ENCODE measurements around the gene PTPRK.

Gene PTPRK

GRCh38 chr6:128508588-128509296 is 11.7 kb downstream of the PTPRK start:
- TF ChIP-seq USF1 (IDR thresholded peaks at IDR 0.05) (no peak), CREB1 (IDR thresholded peaks at IDR 0.05; ENCODE audit: low read depth) (no peak)

DNA sequence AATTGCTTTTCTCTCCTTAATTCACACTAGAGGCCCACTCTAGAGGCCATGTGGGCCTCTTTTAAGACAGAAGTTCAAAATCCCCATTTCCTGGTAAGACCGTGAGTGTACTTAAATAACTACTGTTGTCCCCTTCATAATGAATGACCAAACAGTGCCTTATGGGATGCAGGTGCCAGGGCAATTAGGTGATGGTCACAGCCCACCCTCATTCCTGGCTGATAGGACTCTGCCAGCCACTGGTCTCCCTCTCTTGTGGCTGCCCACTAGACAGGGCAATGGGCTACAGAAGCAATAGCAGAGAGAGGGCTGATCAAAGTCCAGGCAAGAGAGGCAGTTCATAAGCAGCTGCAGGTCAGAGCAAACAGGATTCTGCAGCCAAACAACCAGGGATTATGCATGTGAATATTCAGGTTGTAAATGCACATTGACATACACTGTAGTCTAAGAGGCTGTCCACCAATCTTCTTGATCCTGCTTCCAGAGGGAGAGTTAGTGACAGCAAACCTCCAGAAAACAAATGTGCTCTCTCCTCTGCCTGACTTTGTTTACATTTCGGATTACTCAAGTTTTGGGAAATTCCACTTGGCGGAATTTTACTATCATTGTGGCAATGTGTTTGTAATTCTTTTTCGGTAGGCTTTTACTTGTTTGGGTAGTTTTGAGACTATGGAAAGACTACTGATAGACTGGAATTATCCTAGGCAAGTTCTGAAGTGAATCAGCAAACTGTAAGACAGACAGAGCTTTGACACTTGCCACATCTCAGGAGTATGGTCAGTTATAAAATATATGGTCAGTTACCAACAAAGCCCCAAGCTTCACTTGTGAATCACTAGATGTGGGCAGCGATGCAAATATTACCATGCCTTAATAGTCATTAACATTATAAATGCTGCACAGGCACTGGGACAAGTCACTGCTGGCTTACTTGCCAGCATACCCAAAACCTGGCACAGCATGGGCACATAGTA is 12.8 kb downstream of the PTPRK start:
- no peak for TF ChIP-seq EP300 (IDR thresholded peaks at IDR 0.05; ENCODE audit: borderline replicate concordance)

DNA sequence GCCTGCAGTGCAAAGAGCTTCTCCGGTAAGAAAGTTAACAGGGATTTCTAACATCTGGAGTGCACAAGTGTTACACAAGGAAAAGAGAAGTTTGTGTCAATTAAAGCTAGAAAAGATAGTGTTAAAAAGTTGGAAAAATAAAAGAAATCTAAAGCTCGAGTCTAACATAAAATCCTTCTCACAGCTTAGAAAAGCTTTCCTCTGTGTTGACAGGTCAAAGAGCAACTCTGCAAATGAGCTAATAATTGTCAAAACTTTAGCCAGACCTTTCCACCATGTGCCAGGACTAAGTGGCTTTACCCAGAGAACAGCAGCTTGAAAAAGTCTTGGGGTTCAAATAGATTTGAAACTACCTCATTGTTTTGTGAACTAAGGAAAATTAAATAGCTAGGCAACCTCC is 14.8 kb downstream of the PTPRK start:
- TF ChIP-seq MAX (IDR thresholded peaks at IDR 0.05), result no peak

GRCh38 chr6:128504003-128504654 is 16.3 kb downstream of the PTPRK start:
- no peak for TF ChIP-seq EGR1 (IDR thresholded peaks at IDR 0.05)
- no peak for TF ChIP-seq RAD21 (IDR thresholded peaks at IDR 0.05; ENCODE audit: low read depth)
- TF ChIP-seq MAX (IDR thresholded peaks at IDR 0.05), result no peak
- TF ChIP-seq FOXM1 (IDR thresholded peaks at IDR 0.05; ENCODE audit: borderline replicate concordance, low read depth), result no peak
- no peak for TF ChIP-seq TCF12 (IDR thresholded peaks at IDR 0.05; ENCODE audit: low read depth)
- TF ChIP-seq CEBPB (IDR thresholded peaks at IDR 0.05), result no peak
- no peak for TF ChIP-seq ZBTB7A (IDR thresholded peaks at IDR 0.05; ENCODE audit: low read depth)
- no peak for TF ChIP-seq TEAD4 (IDR thresholded peaks at IDR 0.05)
- TF ChIP-seq, protein P1, sequence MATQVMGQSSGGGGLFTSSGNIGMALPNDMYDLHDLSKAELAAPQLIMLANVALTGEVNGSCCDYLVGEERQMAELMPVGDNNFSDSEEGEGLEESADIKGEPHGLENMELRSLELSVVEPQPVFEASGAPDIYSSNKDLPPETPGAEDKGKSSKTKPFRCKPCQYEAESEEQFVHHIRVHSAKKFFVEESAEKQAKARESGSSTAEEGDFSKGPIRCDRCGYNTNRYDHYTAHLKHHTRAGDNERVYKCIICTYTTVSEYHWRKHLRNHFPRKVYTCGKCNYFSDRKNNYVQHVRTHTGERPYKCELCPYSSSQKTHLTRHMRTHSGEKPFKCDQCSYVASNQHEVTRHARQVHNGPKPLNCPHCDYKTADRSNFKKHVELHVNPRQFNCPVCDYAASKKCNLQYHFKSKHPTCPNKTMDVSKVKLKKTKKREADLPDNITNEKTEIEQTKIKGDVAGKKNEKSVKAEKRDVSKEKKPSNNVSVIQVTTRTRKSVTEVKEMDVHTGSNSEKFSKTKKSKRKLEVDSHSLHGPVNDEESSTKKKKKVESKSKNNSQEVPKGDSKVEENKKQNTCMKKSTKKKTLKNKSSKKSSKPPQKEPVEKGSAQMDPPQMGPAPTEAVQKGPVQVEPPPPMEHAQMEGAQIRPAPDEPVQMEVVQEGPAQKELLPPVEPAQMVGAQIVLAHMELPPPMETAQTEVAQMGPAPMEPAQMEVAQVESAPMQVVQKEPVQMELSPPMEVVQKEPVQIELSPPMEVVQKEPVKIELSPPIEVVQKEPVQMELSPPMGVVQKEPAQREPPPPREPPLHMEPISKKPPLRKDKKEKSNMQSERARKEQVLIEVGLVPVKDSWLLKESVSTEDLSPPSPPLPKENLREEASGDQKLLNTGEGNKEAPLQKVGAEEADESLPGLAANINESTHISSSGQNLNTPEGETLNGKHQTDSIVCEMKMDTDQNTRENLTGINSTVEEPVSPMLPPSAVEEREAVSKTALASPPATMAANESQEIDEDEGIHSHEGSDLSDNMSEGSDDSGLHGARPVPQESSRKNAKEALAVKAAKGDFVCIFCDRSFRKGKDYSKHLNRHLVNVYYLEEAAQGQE (IDR thresholded peaks at IDR 0.05; ENCODE audit: low read depth), result no peak
- no peak for TF ChIP-seq TAF1 (IDR thresholded peaks at IDR 0.05; ENCODE audit: low read depth)
- TF ChIP-seq NFIC (IDR thresholded peaks at IDR 0.05), result no peak
- no peak for TF ChIP-seq CREB1 (IDR thresholded peaks at IDR 0.05; ENCODE audit: low read depth)
- no peak for TF ChIP-seq EP300 (IDR thresholded peaks at IDR 0.05; ENCODE audit: borderline replicate concordance)
- TF ChIP-seq YY1 (IDR thresholded peaks at IDR 0.05; ENCODE audit: low read depth), result no peak
- TF ChIP-seq USF1 (IDR thresholded peaks at IDR 0.05), result no peak

GRCh38 chr6:128500749-128501600 is 19.4 kb downstream of the PTPRK start:
- TF ChIP-seq NFIC (IDR thresholded peaks at IDR 0.05) (no peak), EP300 (IDR thresholded peaks at IDR 0.05; ENCODE audit: borderline replicate concordance) (no peak), TEAD4 (IDR thresholded peaks at IDR 0.05) (no peak)

GRCh38 chr6:128500014-128500413 is 20.4 kb downstream of the PTPRK start:
- TF ChIP-seq TAF1 (IDR thresholded peaks at IDR 0.05; ENCODE audit: low read depth), result no peak
- no peak for TF ChIP-seq EGR1 (IDR thresholded peaks at IDR 0.05)
- TF ChIP-seq TEAD4 (IDR thresholded peaks at IDR 0.05), result no peak
- no peak for TF ChIP-seq USF1 (IDR thresholded peaks at IDR 0.05)
- TF ChIP-seq RAD21 (IDR thresholded peaks at IDR 0.05; ENCODE audit: low read depth), result no peak
- no peak for TF ChIP-seq EP300 (IDR thresholded peaks at IDR 0.05; ENCODE audit: borderline replicate concordance)
- no peak for TF ChIP-seq ZBTB7A (IDR thresholded peaks at IDR 0.05; ENCODE audit: low read depth)
- no peak for TF ChIP-seq NFIC (IDR thresholded peaks at IDR 0.05)
- TF ChIP-seq FOXM1 (IDR thresholded peaks at IDR 0.05; ENCODE audit: borderline replicate concordance, low read depth), result no peak
- no peak for TF ChIP-seq CREB1 (IDR thresholded peaks at IDR 0.05; ENCODE audit: low read depth)
- no peak for TF ChIP-seq TCF12 (IDR thresholded peaks at IDR 0.05; ENCODE audit: low read depth)
- TF ChIP-seq CEBPB (IDR thresholded peaks at IDR 0.05), result no peak
- TF ChIP-seq MAX (IDR thresholded peaks at IDR 0.05), result no peak
- TF ChIP-seq YY1 (IDR thresholded peaks at IDR 0.05; ENCODE audit: low read depth), result no peak
- TF ChIP-seq, protein P1 (IDR thresholded peaks at IDR 0.05; ENCODE audit: low read depth), result no peak

Data from Ishikawa (cell line).